HCT116 (cell line): ENCODE results near the gene PSMD3. TPM values are rescaled to one million over a fixed set of nuclear protein-coding genes. Genes with fewer than 3 reads are reported as not detected.
"Not testable (repeated sequence)": the region's sequence is repeated elsewhere in the genome, so short reads cannot be mapped to it uniquely, and the experiment has no call there.

Experiments
- ATAC-seq: fragments of 200-7000 bp; cut with Tn5 transposase; 2 replicates; pipeline ENCODE4 v1.9.1; 2020; ENCODE audit warnings: mild to moderate bottlenecking, moderate library complexity
- BruUV-seq: library from RNA; stranded (reverse); fragments of 400-500 nt; replicated peaks from 2 replicates; lab custom pipeline; 2021; lab: Mats Ljungman, UMichigan
- CTCF ChIA-PET: fragments of 300-600 bp; sonication (Branson Sonifier 250); formaldehyde crosslinking; loops from one replicate; lab custom pipeline; 2021; ENCODE audit warnings: antibody characterized with exemption; lab: Charles Lee
- POLR2A ChIA-PET: fragments of 300-600, 350-600 bp; sonication (Branson Sonifier 250); formaldehyde crosslinking; loops from one replicate; lab custom pipeline; 2021; ENCODE audit warnings: antibody characterized with exemption; lab: Charles Lee
- RAD21 ChIA-PET, 2 experiments: fragments of 300-600 bp; sonication (Branson Sonifier 250); formaldehyde crosslinking; loops; one replicate each; lab custom pipeline; 2023; ENCODE audit warnings: low total read pairs in 2 of 2; ENCODE audit not compliant: uncharacterized antibody in 2 of 2, unreplicated experiment in 2 of 2, low non-redundant PET in 1 of 2; lab: Charles Lee
- DNase-seq: peaks from one replicate; pipeline ENCODE4 v3.0.0-alpha.2; 2010; ENCODE audit warnings: low read depth, low spot score
- H2AFZ ChIP-seq: fragments of 200-600 bp; shearing (Covaris generic), sonication (generic); 2 replicates; pipeline ENCODE4 v1.6.1; 2017; ENCODE audit warnings: low read depth, mixed run types, mixed read lengths, antibody characterized with exemption, low read length; ENCODE audit not compliant: poor library complexity, severe bottlenecking
- H3K27ac ChIP-seq: 2 replicates; pipeline ENCODE4 v1.5.1; 2012; ENCODE audit warnings: low read depth, low read length
- H3K27me3 ChIP-seq: fragments of 200-600 bp; sonication (generic); 2 replicates; pipeline ENCODE4 v1.6.1; 2016; ENCODE audit warnings: mixed run types, low read length, mixed read lengths; ENCODE audit not compliant: insufficient read depth
- H3K36me3 ChIP-seq, 2 experiments: fragments of 200-500 bp in 1 of 2; fragments of 200-600 bp in 1 of 2; sonication (Bioruptor generic) in 1 of 2; sonication (generic) in 1 of 2; 2 replicates each; pipeline versions ENCODE4 v1.5.1 to v1.6.1; 2014 to 2016; ENCODE audit warnings: low read length in 2 of 2, inconsistent platforms in 1 of 2, mixed read lengths in 1 of 2, mixed run types in 1 of 2; ENCODE audit not compliant: insufficient read depth in 2 of 2, control insufficient read depth in 1 of 2
- H3K4me1 ChIP-seq, 2 experiments: fragments of 200-600 bp in 1 of 2; sonication (generic) in 1 of 2; 2 replicates each; pipeline versions ENCODE4 v1.5.1 to v1.6.1; 2012 to 2017; ENCODE audit warnings: low read length in 2 of 2, inconsistent platforms in 1 of 2, mild to moderate bottlenecking in 1 of 2, mixed read lengths in 1 of 2, mixed run types in 1 of 2, moderate library complexity in 1 of 2; ENCODE audit not compliant: insufficient read depth in 2 of 2, control insufficient read depth in 1 of 2
- H3K4me2 ChIP-seq: fragments of 200-600 bp; sonication (generic); 2 replicates; pipeline ENCODE4 v1.6.1; 2017; ENCODE audit warnings: mixed run types, low read length, mixed read lengths
- H3K4me3 ChIP-seq, 2 experiments: fragments of 200-600 bp in 1 of 2; sonication (generic) in 1 of 2; replicated peaks in 1 of 2; 2 replicates each; pipeline ENCODE4 v1.5.1; 2011 to 2016; ENCODE audit warnings: low read length in 2 of 2, control low read depth in 1 of 2, low read depth in 1 of 2, mild to moderate bottlenecking in 1 of 2, mixed read lengths in 1 of 2, mixed run types in 1 of 2
- H3K79me2 ChIP-seq: fragments of 200-600 bp; sonication (generic); 2 replicates; pipeline ENCODE4 v1.6.1; 2017; ENCODE audit warnings: mild to moderate bottlenecking, mixed run types, low read length, moderate library complexity, mixed read lengths; ENCODE audit not compliant: insufficient read depth
- H3K9ac ChIP-seq: fragments of 200-600 bp; sonication (generic); 2 replicates; pipeline ENCODE4 v1.6.1; 2016; ENCODE audit warnings: low read length, mixed read lengths
- H3K9me2 ChIP-seq: fragments of 200-600 bp; sonication (generic), shearing (Covaris generic); 2 replicates; pipeline ENCODE4 v1.6.1; 2017; ENCODE audit warnings: mixed run types, mild to moderate bottlenecking, moderate library complexity; ENCODE audit not compliant: insufficient read depth
- H3K9me3 ChIP-seq, 2 experiments: fragments of 200-500 bp in 1 of 2; fragments of 200-600 bp in 1 of 2; sonication (Bioruptor generic) in 1 of 2; sonication (generic) in 1 of 2; 2 replicates each; pipeline ENCODE4 v1.6.1; 2014 to 2017; ENCODE audit warnings: low read length in 2 of 2, mixed read lengths in 2 of 2, inconsistent platforms in 1 of 2, low read depth in 1 of 2, mild to moderate bottlenecking in 1 of 2, mixed run types in 1 of 2, moderate library complexity in 1 of 2; ENCODE audit not compliant: control insufficient read depth in 1 of 2, insufficient read depth in 1 of 2
- H4K20me1 ChIP-seq: fragments of 200-600 bp; sonication (generic), shearing (Covaris generic); 2 replicates; pipeline ENCODE4 v1.6.1; 2017; ENCODE audit warnings: mixed run types, mild to moderate bottlenecking, moderate library complexity; ENCODE audit not compliant: insufficient read depth
- CBX3 ChIP-seq: IDR thresholded peaks from 2 replicates; pipeline ENCODE4 v1.6.1; 2012; ENCODE audit warnings: low read depth
- CEBPB ChIP-seq: IDR thresholded peaks from 2 replicates; pipeline ENCODE4 v1.6.1; 2012; ENCODE audit warnings: low read depth
- EGR1 ChIP-seq: IDR thresholded peaks from 2 replicates; pipeline ENCODE4 v1.6.1; 2012; ENCODE audit warnings: low read depth
- EZH2 ChIP-seq: fragments of 200-600 bp; sonication (generic); IDR thresholded peaks from 2 replicates; pipeline ENCODE4 v1.6.1; 2017; ENCODE audit warnings: antibody characterized with exemption, mixed run types
- EZH2phosphoT487 ChIP-seq: fragments of 200-600 bp; IDR thresholded peaks from 2 replicates; pipeline ENCODE4 v1.6.1; 2018; ENCODE audit warnings: antibody characterized with exemption, borderline replicate concordance
- FOSL1 ChIP-seq: IDR thresholded peaks from 2 replicates; pipeline ENCODE4 v1.6.1; 2012; ENCODE audit warnings: low read depth
- JUND ChIP-seq: IDR thresholded peaks from 2 replicates; pipeline ENCODE4 v1.6.1; 2012
- POLR2A ChIP-seq: IDR thresholded peaks from 2 replicates; pipeline ENCODE4 v1.7.0; 2011; ENCODE audit warnings: borderline replicate concordance; ENCODE audit not compliant: insufficient read depth, insufficient read length; ENCODE audit errors: extremely low read depth
- POLR2AphosphoS5 ChIP-seq: IDR thresholded peaks from 2 replicates; pipeline ENCODE4 v1.6.1; 2011; ENCODE audit warnings: mild to moderate bottlenecking, low read depth, low read length, moderate library complexity
- SP1 ChIP-seq: IDR thresholded peaks from 2 replicates; pipeline ENCODE4 v1.6.1; 2012; ENCODE audit warnings: low read depth
- TCF7L2 ChIP-seq: IDR thresholded peaks from 2 replicates; pipeline ENCODE4 v1.7.0; 2011; ENCODE audit warnings: borderline replicate concordance, inconsistent platforms; ENCODE audit not compliant: insufficient read depth, insufficient read length; ENCODE audit errors: extremely low read depth
- ZFX ChIP-seq: fragments of 450-650 bp; IDR thresholded peaks from 2 replicates; pipeline ENCODE4 v1.6.1; 2017
- ZNF274 ChIP-seq: fragments of 200-500 bp; sonication (Bioruptor generic); IDR thresholded peaks from 2 replicates; pipeline ENCODE4 v1.6.1; 2014; ENCODE audit warnings: mild to moderate bottlenecking, low read depth, low read length, inconsistent platforms
- intact Hi-C: fragments of 100-400 bp; cut with micrococcal nuclease; formaldehyde crosslinking; loops from 2 replicates; pipeline ENCODE4 v1.10.0; 2022
- total RNA-seq: library from RNA; stranded (reverse); gene quantifications from one replicate; pipeline ENCODE4 v1.2.1, GENCODE V29; 2021; ENCODE audit not compliant: unreplicated experiment
- TF ChIP-seq, protein P1 (sequence below): IDR thresholded peaks from 2 replicates; pipeline ENCODE4 v1.6.1; 2012
- TF ChIP-seq, protein P2 (sequence below): IDR thresholded peaks from 2 replicates; pipeline ENCODE4 v1.6.1; 2012

The PSMD3 gene
- total RNA-seq, 1 experiment from 2014 or later: 152 TPM

DNA sequence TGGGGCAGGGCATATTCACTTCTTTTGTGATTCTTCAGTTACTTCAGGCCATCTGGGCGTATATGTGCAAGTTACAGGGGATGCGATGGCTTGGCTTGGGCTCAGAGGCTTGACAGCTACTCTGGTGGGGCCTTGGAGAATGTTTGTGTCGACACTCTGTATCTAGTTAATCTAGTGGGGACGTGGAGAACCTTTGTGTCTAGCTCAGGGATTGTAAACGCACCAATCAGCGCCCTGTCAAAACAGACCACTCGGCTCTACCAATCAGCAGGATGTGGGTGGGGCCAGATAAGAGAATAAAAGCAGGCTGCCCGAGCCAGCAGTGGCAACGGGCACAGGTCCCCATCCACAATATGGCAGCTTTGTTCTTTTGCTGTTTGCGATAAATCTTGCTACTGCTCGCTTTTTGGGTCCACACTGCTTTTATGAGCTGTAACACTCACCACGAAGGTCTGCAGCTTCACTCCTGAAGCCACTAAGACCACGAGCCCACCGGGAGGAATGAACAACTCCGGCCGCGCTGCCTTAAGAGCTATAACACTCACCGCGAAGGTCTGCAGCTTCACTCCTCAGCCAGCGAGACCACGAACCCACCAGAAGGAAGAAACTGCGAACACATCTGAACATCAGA, 31.5 kb downstream of the PSMD3 start:
- DNase-seq, H3K4me3 ChIP-seq, H3K9me2 ChIP-seq, H3K9me3 ChIP-seq, ATAC-seq, RAD21 ChIA-PET, H3K4me2 ChIP-seq, H3K4me1 ChIP-seq, H3K27ac ChIP-seq, H2AFZ ChIP-seq, BruUV-seq, H3K9ac ChIP-seq, H3K79me2 ChIP-seq, H4K20me1 ChIP-seq, POLR2A ChIA-PET, H3K27me3 ChIP-seq, H3K36me3 ChIP-seq: not testable (repeated sequence)
- intact Hi-C loops: loop anchor here (5.0 kb wide), 2 partner anchors 280 to 345 kb away; no protein-coding TSS in a partner anchor
- CTCF ChIA-PET: interaction anchor here (2.0 kb wide), 1 partner anchor 15 kb away, joined by 9 read pairs; no protein-coding TSS in a partner anchor

DNA sequence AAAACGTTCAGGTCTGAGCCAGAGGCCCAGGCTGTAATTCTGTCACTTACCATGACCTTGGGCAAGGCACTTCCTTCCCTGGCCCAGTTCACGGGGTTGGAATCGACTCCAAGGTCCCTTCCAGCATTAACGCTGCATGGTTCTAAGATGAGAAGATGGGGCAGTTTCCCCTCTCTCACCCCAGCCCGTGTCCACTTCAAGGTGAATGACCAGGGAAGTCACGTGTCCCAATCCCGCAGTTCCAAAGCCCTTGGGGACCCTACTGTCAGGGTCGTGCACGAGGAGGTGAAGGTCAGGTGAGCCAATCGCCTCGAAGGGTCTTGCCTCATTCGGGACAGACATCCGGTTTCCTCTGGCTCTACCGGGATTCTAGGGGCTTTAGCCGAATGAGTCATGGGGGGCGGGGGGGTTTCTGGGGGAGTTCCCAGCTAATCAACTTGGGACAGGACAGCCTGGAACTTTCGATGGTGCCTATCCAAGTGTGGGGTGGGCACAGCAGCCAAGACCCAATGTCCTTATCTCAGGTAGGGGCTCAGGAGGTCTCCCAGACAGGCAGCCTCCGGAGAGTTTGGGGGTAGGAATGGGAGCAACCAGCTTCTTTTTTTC, 33.9 kb downstream of the PSMD3 start:
- Histone ChIP-seq H2AFZ (no peak overlapping the region), H3K4me1 (peaks cover 0 to 7% of the 10 kb centered on the region in 2 experiments; a peak in 2 of 4 replicates), H3K4me2 (no peak overlapping the region), H4K20me1 (no peaks in the 10 kb centered on the region), H3K9me3 (no peaks in the 10 kb centered on the region), H3K27me3 (no peaks in the 10 kb centered on the region), H3K27ac (no peak overlapping the region), H3K9ac (no peak overlapping the region), H3K36me3 (no peaks in the 10 kb centered on the region; a peak in 1 of 4 replicates), H3K9me2 (no peaks in the 10 kb centered on the region), H3K4me3 (no peak overlapping the region), H3K79me2 (no peaks in the 10 kb centered on the region)
- ChIA-PET RAD21 (no interaction called here), POLR2A (no interaction called here), CTCF (interaction anchor here (1.0 to 2.0 kb wide), 4 partner anchors 21 to 154 kb away, joined by 3 to 8 read pairs (median 4); partner anchors contain the start of gene NR1D1)
- intact Hi-C loops: loop anchor here (5.0 kb wide), 2 partner anchors 278 to 343 kb away; no protein-coding TSS in a partner anchor
- TF ChIP-seq SP1 (no peak), POLR2A (no peak), CEBPB (no peak), ZNF274 (no peak), EGR1 (no peak), FOSL1 (no peak), CBX3 (no peak), EZH2 (no peak), JUND (no peak), POLR2AphosphoS5 (no peak), ZFX (no peak), TCF7L2 (no peak), EZH2phosphoT487 (no peak)
- TF ChIP-seq, protein P1, sequence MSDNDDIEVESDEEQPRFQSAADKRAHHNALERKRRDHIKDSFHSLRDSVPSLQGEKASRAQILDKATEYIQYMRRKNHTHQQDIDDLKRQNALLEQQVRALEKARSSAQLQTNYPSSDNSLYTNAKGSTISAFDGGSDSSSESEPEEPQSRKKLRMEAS: no peak
- TF ChIP-seq, protein P2, sequence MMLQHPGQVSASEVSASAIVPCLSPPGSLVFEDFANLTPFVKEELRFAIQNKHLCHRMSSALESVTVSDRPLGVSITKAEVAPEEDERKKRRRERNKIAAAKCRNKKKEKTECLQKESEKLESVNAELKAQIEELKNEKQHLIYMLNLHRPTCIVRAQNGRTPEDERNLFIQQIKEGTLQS: no peak
- DNase-seq (no peak), ATAC-seq (no peak)
- BruUV-seq: no TSS peak
